HPDE6-E6E7 (cell line): ENCODE results near the gene SMYD1.

Experiments
- DNase-seq: peaks from one replicate; pipeline ENCODE4 v3.0.0; 2011; ENCODE audit warnings: missing footprints; ENCODE audit errors: extremely low spot score

The SMYD1 gene

DNA sequence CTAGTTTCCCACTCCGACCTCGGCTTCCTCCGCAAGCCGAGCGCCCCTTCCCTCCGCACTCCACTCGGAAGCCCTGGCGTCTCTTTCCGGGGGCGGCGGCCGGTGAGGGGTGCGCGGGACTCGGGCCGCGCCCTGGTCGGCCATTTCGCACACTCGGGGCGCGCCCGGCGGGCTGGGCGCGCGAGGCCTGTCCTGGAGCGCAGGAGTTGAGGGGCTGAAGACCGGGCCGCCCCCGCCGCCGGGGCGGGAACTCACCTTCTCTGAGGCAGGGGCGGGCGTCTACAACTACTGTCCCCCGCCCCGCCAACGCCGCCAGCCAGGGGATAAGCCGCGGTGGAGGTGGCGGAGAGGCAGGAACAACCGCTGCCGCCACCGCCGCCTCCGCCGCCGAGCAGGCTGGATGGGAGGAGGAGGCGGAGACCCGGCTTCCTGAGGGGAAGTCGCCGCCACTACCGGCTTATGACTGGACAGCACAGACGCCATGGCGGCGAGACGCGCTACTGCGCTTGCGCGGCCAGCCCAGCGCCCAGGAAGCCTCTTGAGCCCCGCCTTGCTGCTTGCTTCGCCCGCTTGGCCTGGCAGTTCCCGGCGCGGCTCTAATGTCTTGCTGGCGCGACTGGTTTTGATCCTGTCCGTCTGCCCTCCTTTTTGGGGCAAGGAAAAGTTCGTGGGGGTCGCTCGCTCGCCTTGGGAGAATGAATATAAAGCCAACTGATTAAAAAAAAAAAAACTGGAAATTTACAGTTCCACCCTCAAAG is 12.1 kb upstream of the SMYD1 start, which contains the start of gene KRCC1:
Gene KRCC1 (minus strand): TSS at position 413 of the 758 bp plus-strand sequence. CDS start 27,220 bp downstream, outside the sequence.
- DNase-seq = peak; percentile 95

DNA sequence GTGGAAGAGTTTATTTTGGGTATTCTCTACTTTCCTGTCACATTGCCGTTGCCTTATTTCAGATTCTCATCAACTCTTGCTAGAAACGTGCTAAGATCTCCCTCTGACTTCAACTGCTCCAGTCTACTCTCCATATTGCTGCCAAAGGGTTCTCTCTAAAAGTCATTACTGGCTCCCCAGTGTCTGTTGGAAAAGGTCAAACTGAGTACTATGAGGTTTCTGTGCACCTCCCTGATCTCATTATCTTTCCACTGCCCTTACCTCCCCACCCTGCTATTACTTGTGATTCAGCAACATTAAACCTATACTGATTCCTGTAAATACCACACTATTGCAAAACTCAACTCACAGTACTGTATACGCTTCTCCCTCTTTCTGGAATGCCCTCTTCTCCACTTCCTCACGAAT is 10.2 kb upstream of the SMYD1 start:
- no peak for DNase-seq

DNA sequence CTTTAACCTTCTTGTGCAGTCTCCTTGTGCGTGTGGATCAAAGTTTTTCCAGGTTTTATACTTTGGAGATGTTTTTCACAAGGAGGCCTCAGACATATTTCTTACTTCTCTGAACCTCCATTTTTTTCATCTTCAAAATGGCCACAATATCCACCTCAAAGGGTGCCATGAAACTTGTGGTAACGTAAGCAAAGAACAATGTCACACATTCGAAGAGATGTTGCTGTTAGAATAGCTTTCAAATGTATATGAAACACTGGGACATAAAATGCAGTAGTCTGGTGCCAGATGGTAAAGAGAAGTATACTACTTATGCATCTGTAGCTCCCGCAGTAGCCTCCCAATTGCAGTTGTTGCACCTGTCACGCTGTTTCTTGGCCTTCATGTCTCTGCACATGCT is 9.4 kb upstream of the SMYD1 start:
- no peak for DNase-seq

DNA sequence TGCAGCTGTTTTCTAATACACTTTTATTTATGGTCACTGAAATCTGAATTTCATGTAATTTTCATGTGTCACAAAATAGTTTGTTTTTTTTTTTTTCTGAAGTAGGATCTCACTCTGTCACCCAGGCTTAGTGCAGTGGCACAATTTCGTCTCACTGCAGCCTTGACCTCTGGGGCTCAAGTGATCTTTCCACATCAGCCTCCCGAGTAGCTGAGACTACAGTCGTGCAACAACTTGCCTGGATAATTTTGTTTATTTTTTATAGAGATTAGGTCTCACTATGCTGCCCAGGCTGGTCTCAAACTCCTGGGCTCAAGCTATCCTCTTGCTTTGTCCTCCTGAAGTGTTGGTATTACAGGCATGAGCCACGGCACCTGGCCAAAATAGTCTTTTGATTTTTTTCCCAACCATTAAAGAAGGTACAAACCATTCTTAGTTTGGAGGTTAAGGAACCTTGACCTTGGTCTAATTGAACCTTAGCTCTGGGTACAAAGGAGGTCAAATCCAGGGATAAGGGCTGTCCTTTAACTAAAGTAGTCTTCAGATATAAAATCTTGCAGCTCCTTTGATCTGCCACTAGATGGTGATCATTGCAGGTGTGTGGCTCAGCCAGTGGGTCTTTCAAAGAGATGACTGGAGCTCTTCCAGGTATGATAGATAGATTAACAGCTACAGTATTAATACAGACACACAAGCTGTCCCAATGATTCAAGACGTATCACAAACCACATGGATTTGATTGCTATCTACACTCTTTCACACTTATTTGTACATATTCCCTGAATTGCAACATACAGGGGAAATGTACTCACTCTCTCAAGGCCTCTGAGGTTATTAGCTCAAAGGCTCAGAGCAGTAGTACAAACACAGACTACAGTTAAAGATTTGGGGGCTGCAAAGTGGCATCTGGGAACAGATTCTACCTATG is 7.4 kb upstream of the SMYD1 start:
- DNase-seq = peak; percentile 53

DNA sequence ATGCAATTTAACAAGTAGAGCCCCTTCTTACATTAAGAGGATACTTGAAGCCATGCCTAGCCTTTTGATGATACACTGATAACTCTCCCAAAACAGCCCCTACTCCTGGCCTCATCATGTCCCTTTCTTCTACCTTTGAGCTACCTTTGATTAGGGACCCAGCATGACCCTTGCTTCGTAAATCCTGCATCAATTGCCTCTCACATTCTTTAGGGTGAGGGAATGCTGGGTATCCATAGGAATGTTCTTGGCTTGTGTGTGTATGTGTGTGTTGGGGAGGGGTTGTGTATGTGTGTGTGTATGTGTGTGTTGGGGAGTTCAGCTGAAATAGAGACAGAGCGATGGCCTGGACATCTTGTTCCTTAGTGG is 6.7 kb upstream of the SMYD1 start:
- no peak for DNase-seq

DNA sequence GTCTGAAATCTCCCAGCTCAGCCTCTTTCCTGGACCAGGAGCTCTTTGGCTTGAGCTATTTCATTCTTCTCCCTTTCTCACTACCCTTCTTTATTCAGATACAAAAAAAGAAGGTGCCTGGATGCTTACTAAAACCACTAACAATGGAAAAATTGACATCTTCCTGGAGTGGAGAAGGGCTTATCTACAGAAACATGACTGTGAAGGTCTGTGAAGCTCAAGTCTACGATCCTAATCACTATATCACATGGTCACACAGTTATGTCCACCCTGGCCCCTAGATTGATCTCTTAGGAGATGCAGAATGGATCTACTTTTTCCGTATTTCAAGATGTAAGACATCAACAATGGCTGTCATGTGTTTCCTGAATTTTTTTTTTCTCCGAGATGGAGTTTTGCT is 6.3 kb upstream of the SMYD1 start:
- DNase-seq = no peak

DNA sequence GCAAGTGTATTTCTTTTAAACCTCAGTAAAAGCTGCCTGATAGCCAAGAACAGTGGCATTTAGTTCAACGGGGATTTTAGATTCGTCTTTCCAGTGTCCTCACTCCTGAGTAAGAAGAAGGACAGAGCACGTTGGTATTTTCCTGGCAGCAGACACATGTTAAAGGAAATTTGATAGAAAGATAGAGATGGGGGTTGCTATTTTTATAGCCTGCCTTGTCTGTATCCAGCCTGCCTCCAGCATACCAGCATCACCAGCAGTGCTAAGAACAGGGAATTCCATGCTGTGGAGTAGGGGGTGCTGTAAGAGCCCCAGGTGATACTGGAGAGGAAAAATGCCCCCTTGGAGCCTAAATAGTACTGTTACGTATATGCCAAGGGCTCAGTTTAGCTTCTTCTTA is 1.1 kb upstream of the SMYD1 start:
- no peak for DNase-seq

DNA sequence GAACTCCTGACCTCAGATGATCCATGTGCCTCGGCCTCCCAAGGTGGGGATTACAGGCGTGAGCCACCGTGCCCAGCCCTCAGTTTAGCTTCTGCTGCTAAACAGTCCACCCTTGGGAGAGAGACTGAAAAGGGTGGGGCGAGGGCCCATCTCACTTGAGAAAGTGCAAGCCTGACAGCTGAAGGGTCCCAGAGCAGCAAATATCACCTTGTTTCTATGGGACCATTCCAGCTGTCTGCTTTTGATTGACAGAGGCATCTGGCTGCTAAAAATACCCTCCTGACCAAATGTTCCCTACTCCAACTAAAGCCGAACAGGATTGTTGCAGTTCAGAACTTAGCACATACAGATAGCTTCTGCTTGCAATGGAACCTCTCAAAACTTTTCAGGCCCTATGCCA is 436 bp upstream of the SMYD1 start:
- DNase-seq = no peak

DNA sequence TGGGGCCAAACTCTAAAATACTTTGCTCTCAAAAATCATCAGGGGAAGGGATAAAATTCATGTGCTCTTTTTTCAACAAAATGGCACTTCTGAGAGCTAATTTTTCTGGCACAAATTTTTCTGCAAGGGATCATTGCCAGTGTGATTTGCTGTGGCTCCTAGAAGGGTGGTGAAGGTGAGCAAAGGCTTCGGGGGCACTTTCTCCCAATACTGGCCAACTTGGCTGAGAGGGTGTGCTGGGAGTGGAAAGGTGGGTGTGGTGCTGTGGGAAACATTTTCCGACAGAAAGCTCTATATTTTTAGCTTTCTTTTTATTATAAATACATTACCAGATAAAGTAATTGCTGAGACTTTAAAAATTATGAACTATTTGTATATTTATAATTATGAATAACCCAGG is 419 bp downstream of the SMYD1 start:
- no peak for DNase-seq

DNA sequence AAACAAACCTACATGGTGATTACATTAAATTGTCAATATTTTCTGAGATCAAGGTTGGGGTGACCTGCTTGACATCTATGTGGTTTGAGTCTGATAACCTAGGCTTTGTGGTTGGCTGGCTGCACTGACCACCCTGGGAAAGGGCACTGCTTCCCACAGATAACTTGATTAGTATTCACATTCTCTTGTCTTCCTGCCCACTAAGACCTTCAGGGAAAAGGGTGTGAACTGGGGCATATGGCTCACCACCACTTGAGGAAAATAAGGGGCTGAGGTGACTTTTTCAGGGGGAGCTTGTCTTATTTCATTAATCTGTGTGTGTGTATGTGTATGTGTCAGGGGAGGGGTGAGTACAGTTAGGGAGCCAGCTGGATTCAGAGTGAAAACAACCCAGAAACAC is 1.5 kb downstream of the SMYD1 start:
- no peak for DNase-seq

DNA sequence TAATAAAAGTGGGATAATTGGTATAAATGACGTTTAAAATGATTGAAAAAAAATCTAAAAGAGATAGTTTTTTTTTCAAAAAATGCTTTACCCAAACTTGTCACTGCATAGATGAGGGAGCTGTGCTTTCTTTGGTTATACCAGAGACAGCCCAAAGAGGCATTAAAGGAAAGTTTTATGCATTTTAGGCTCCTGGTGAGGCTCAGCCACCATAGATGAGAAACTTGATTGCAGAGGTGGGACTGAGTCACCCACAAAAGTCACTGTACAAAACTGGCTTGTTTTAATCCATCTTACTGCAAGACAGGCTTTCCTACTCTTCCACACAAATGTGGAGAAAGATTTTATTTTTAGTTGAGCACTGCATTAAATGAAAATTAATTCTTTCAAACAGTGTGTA is 2.4 kb downstream of the SMYD1 start:
- DNase-seq = no peak

DNA sequence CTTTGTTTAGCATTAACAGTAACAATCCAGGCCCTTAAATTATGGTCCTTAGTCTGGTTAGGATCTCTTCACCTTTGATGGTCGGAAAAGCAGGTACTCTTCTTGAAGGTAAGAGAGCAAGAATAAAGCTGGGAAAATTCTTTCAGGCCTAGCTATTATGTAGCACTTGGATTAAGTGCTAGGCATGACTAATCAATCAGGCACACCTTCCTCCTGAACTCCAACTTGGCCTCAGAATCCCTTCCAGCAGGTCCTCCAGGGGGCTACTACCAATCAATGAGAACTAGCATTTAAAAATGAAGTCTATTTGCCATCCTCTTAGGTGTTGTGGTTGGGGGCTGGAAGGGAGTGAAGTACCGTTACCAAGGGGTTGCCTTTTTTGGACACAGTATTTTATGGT is 3.7 kb downstream of the SMYD1 start:
- no peak for DNase-seq

DNA sequence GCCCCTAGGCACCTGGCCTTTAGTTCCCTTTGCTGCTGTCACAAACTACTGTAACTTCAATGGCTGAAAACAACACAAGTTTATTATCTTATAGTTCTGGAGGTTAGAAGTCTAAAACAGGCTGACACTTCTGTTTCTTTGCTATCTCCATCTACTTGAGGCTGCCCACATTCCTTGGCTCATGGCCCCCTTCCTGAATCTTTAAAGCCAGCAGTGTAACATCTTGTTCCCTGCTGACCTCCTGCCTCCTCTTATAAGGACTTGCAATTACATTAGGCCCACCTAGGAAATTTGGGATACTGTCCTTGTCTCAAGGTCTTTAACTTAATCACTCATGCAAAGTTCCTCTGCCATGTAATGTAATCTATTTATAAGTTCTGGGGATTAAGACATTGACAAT is 6.5 kb downstream of the SMYD1 start:
- DNase-seq = no peak

DNA sequence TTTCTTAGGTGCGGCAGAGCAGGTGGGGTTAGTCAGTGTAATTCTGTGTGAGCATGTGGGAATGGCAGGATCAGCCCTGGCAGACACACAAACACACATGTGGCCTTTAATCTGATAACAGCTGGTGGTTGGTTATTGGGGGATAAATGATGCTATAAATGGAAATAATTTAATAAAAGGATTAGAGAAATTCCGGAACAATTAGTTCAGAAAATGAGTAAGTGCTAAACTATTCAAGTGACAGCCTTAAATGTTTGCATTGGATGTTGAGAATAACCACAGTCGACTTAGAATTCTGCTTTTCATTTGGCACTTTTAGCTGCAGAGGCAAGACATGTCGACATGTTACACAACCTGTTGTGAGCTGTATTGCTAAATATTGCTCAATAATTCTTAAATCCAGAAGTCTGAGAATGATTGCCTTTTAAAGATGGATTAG is 7.2 kb downstream of the SMYD1 start:
- peak; percentile 13 for DNase-seq

DNA sequence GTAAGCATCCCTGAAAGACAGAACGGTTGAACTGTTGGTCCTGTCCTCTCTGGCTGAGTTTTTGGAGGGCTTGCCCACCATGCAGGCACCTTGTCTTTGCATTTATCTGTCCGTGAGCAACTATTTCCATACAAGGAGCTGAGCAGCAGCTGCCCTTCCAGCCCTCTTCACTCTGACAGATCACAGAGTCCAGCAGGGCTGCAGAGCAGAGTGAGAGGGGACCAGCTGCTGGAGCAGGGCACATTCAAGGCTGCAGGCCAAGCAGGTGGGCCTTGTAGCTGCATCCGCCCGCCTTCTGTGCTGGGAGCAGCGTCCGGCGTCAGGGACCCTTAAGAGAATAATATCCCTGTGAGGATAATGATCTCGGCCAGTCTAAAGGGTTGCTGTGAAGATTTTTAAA is 9.5 kb downstream of the SMYD1 start:
- DNase-seq = no peak

DNA sequence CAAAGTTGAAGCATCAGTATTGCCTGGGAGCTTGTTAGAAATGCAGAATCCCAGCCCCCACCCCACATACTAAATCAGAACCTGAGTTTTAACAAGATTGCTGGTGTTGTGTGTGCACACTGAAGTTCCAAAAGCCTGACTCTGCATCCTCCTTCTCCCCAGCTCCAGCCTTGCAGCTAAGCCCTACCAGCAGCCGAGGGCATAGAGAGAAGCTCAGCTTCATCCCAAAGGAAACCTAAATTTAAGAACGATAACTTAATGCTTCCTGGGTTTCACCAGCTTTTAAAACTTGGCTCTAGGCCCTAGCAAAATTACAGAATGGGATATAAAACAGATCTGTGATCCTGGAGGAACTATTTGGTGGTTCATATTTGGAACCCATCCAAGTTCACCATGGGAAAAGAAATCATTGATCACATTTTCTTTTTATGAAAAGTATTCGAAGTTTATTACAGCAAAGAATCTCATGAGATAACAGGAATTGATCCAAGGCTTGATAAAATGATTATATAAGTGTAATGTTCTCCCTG is 11.1 kb downstream of the SMYD1 start:
- DNase-seq = no peak

DNA sequence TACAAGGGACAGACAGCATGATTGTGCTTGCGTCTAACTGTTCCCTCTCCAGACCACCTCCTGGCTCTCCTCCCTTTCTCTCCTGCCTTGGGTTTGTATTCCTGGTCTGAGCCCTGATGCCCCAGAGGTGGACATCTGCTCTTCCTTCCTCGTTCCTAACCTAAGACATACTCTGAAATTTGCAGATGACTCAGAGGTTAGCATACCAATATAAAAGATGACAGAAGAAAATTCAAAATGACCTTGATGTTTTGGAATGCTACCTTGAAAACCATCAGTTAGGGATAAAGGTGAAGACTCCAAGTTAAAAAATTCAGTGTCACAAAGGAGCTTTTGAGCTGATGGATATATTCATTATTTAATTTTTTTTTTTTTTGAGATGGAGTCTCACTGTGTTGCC is 12.9 kb downstream of the SMYD1 start:
- no peak for DNase-seq

DNA sequence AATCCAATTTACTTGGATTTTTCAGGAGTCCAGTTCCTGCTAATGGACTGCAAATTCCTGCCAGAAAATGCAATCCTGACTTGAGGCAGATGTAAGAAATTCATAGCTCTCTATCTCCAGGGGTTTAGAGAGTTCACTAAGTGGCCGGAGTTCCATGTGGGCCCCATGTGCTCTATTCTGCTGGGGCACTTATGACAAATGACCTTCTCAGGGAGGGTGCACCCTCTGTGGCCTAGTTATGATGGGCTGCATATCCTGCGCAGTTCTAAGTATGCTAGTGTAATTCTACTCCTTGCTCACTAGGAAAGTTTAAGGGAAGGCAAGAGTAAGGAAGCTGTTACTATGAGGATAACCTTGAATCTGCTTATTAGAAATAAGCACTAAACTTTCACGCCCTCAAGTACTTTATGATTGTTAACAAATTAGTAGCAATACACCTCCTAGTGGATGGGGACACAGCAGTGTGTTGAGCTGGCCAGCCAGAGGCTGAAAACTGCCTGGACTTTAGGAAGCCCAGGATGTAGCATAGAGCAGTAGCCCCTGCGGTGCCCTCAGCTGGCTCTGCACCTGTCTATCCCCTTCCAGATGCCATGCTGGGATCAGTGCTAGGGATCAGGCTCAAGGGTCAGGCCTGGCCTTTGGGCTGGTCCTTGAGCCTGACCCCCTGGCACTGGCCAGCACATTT is 14.4 kb downstream of the SMYD1 start:
- no peak for DNase-seq

DNA sequence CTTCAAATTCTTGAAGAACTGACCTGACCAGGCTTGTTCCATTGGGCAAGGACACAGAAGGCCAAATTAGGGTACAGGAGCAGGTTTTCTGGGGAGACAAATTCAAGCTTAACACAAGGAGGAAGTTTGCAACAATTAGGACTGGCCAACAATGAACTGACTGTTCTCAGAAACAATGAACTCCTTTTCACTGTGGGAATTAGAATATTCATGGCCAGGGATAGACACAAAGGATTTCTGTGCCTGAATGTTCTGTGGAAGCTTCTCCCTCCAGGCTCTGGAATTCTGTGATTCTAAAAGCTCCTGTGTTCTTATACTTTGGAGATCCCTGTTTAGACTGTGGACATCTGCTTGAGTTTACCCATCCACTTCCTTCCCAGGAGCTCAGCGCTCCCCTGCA is 15.2 kb downstream of the SMYD1 start:
- DNase-seq = no peak

DNA sequence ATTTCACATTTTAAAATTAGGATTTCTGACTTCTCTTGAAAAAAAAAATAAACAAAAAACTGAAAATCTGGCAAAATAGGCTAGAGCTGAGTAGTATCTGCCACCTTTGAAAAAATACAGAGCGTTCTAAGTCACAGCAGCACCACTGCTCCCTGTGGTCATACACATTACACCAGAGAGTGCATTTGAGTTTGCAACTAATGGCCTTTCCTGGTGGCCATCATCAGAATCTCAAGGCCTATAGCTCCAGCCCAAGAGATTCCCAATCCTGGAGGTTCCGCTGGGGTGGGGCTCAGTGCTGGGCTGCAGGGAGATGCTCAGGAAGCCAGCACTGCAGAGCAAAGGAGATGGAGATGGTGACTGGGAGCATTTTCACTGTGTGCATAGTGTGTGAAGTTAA is 17.5 kb downstream of the SMYD1 start:
- no peak for DNase-seq

DNA sequence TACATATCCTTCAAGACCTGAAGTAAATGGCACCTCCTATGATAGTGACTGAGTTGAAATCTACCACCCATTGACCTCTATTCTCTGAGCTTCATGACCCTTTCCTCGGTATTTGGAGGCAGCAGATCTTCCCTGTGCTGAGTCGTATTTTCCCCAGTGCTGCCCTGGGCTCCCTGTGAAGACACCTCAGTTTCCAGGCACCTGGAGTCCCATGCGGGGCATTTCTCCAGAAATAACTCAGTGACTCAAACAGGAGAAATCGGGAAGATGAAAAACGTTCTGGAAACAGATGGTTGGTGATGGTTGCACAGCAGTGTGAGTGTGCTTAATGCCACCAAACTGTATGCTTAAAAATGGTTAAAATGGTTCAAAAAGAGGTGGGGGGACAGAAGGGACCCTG is 18.0 kb downstream of the SMYD1 start:
- no peak for DNase-seq

DNA sequence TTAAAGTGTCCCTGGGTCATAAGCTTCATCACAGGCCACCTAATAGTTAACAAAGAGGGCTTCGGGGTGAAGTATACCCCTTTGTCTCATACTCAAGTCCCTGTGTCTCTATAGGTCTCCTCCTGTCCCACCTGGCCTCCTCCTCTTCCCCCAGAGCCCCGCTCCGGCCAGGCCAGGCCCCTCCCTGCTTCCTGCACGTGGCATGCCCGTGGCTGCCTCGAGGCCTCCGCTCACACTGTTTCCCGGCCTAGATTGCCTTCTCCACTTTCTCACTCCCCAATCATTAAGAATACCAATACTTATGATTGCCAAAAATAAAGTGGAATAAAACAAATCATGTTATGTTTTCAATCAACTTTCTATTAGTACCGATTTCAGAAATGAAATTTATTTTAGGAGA is 18.8 kb downstream of the SMYD1 start:
- DNase-seq = no peak
